Breast epithelium (tissue), 4 donors: ENCODE measurements around the gene PDZD2. TPM values are rescaled to one million over a fixed set of nuclear protein-coding genes. Genes with fewer than 3 reads are reported as not detected.

Source experiments
- DNase-seq, 2 donors: peaks; one replicate each; pipeline ENCODE4 v3.0.0-alpha.2; 2019; ENCODE audit warnings: low spot score in 2 of 2
- H3K27ac ChIP-seq, 2 donors: fragments of 200-600 bp; sonication (generic) in 1 of 2; one replicate each; pipeline ENCODE4 v1.5.1; 2016 to 2019; ENCODE audit warnings: mild to moderate bottlenecking in 1 of 2
- H3K27me3 ChIP-seq, 2 donors: fragments of 200-600 bp; sonication (generic) in 1 of 2; one replicate each; pipeline versions ENCODE4 v1.5.1 to v1.6.0; 2017 to 2019; ENCODE audit warnings: control low read depth in 1 of 2, mild to moderate bottlenecking in 1 of 2
- H3K36me3 ChIP-seq: fragments of 200-600 bp; one replicate; pipeline ENCODE4 v1.5.1; 2019
- H3K4me1 ChIP-seq, 2 donors: fragments of 200-600 bp; sonication (generic); one replicate each; pipeline ENCODE4 v1.5.1; 2016 to 2019; ENCODE audit warnings: control low read depth in 1 of 2
- H3K4me3 ChIP-seq, 3 donors: fragments of 200-600 bp; sonication (generic); 1 replicate in 2 of 3; 2 replicates in 1 of 3; pipeline ENCODE4 v1.5.1; 2016 to 2019; ENCODE audit warnings: mild to moderate bottlenecking in 3 of 3, moderate library complexity in 2 of 3
- H3K9me3 ChIP-seq, 2 donors: fragments of 200-600 bp; sonication (generic) in 1 of 2; one replicate each; pipeline ENCODE4 v1.5.1; 2016 to 2019; ENCODE audit warnings: control low read depth in 1 of 2
- POLR2A ChIP-seq: fragments of 450-650 bp; IDR thresholded peaks from one replicate; pipeline ENCODE4 v1.6.1; 2016; ENCODE audit warnings: antibody characterized with exemption, mild to moderate bottlenecking, moderate library complexity
- POLR2AphosphoS5 ChIP-seq, 3 donors: sonication (generic); formaldehyde crosslinking; IDR thresholded peaks; one replicate each; pipeline ENCODE4 v1.6.1; 2017; ENCODE audit warnings: antibody characterized with exemption in 3 of 3
- intact Hi-C: fragments of 100-400 bp; cut with DNase I; formaldehyde crosslinking; loops from one replicate; pipeline ENCODE4 v1.15.1; 2023; ENCODE audit warnings: low total_unique reads
- total RNA-seq, 3 donors: library from RNA; depleted of rRNA; stranded (reverse); fragments of >200 nt; gene quantifications; one replicate each; pipeline ENCODE4 v1.1.0, GENCODE V29; 2016
- TF ChIP-seq, protein P1 (sequence below), 3 donors: fragments of 450-650 bp; IDR thresholded peaks; one replicate each; pipeline ENCODE4 v1.5.1; 2016 to 2017; ENCODE audit warnings: antibody characterized with exemption in 3 of 3, mild to moderate bottlenecking in 3 of 3, moderate library complexity in 3 of 3

The PDZD2 gene
- total RNA-seq, 3 donors from 2014 or later: 16.8 to 23.3 (median 17.7) TPM

GRCh38 chr5:31993165-31993961, 354.4 kb downstream of the PDZD2 start:
- DNase-seq: no peak
- peak overlapping the region in 1 of 2 donors; percentile 8 for H3K27ac ChIP-seq
- no peaks in the 10 kb centered on the region for H3K9me3 ChIP-seq
- H3K4me1 ChIP-seq: no peaks in the 10 kb centered on the region
- no peaks in the 10 kb centered on the region for H3K36me3 ChIP-seq
- intact Hi-C loops: no loop called here
- TF ChIP-seq, protein P1, sequence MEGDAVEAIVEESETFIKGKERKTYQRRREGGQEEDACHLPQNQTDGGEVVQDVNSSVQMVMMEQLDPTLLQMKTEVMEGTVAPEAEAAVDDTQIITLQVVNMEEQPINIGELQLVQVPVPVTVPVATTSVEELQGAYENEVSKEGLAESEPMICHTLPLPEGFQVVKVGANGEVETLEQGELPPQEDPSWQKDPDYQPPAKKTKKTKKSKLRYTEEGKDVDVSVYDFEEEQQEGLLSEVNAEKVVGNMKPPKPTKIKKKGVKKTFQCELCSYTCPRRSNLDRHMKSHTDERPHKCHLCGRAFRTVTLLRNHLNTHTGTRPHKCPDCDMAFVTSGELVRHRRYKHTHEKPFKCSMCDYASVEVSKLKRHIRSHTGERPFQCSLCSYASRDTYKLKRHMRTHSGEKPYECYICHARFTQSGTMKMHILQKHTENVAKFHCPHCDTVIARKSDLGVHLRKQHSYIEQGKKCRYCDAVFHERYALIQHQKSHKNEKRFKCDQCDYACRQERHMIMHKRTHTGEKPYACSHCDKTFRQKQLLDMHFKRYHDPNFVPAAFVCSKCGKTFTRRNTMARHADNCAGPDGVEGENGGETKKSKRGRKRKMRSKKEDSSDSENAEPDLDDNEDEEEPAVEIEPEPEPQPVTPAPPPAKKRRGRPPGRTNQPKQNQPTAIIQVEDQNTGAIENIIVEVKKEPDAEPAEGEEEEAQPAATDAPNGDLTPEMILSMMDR (IDR thresholded peaks at IDR 0.05): no peak
- TF ChIP-seq POLR2A (no peak), POLR2AphosphoS5 (IDR thresholded peaks at IDR 0.05) (no peak)
- H3K27me3 ChIP-seq: no peaks in the 10 kb centered on the region
- H3K4me3 ChIP-seq: no peak overlapping the region

GRCh38 chr5:31995006-31995405, 356.1 kb downstream of the PDZD2 start:
- no peaks in the 10 kb centered on the region for H3K27me3 ChIP-seq
- no peak for DNase-seq
- no peaks in the 10 kb centered on the region for H3K9me3 ChIP-seq
- TF ChIP-seq POLR2AphosphoS5 (IDR thresholded peaks at IDR 0.05): no peak
- TF ChIP-seq, protein P1 (IDR thresholded peaks at IDR 0.05): no peak
- TF ChIP-seq POLR2A: no peak
- no peak overlapping the region for H3K4me3 ChIP-seq
- no peaks in the 10 kb centered on the region for H3K4me1 ChIP-seq
- no peaks in the 10 kb centered on the region for H3K36me3 ChIP-seq
- intact Hi-C loops: no loop called here
- no peak overlapping the region for H3K27ac ChIP-seq

DNA sequence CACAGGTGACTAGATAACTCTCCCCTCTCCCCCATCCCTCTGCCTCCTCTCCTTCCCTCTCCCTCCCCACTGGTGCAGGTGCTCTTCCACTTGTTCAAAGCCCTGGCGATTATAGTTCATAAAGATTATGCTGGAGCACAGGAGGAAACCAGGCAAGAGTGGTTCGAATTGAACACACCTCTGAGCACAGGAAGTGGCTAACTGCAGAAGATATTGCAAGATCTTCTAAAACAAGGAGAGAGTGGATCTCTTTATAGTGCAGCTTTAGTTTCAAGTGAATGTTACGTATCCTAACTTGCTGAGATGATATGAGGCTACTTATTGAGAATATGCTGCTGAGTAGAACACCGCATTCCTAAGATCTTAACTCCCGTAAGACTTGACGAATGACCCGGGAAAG, 356.8 kb downstream of the PDZD2 start:
- Histone ChIP-seq H3K27ac (no peak overlapping the region), H3K36me3 (no peaks in the 10 kb centered on the region), H3K27me3 (no peaks in the 10 kb centered on the region), H3K4me3 (no peak overlapping the region), H3K4me1 (no peaks in the 10 kb centered on the region), H3K9me3 (no peaks in the 10 kb centered on the region)
- intact Hi-C loops: no loop called here
- TF ChIP-seq, protein P1 (IDR thresholded peaks at IDR 0.05): no peak
- DNase-seq: no peak

DNA sequence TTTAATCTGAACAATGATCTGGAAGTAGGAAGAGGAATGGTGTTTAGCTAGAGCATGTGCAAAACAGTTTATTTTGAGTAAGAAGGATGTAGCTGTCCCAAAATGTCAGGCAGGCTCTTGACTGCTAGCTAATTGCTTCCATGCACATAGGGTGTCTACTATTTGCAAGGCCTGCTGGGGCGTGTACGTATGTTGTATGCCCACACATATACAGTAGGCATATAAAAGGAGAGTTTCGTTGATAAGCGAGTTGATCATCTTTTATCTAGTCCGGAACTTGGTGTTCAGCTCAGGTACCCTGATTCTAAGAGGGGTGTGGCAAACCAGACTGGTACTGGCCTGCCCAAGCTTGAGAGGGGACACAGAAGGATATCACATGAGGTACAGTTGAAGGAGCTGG, 358.0 kb downstream of the PDZD2 start:
- Histone ChIP-seq H3K4me1 (no peaks in the 10 kb centered on the region), H3K36me3 (no peaks in the 10 kb centered on the region), H3K27me3 (no peaks in the 10 kb centered on the region), H3K27ac (no peak overlapping the region), H3K4me3 (no peak overlapping the region), H3K9me3 (no peaks in the 10 kb centered on the region)
- DNase-seq: no peak
- no peak for TF ChIP-seq POLR2AphosphoS5 (IDR thresholded peaks at IDR 0.05)
- no peak for TF ChIP-seq POLR2A
- intact Hi-C loops: no loop called here

DNA sequence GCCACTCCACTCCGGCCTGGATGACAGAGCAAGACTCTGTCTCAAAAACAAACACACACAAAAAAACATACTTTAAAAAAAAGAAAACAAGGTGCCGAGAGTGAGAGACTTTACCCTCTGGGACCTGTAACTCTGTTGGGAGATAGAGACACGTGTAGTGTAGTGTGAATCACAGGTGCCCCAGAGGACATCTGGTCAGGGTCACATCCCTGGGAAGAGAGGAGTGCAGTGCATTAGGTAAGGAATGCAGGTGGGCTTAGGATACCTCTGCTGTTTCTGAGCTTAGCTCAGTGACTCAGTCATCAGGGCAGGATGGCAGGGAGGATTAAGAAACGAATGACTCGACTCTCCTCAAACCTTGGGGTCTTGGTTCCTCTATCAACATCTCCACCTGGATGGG, 360.5 kb downstream of the PDZD2 start:
- intact Hi-C loops: no loop called here
- Histone ChIP-seq H3K27ac (no peak overlapping the region), H3K4me1 (no peaks in the 10 kb centered on the region), H3K4me3 (no peak overlapping the region), H3K9me3 (no peaks in the 10 kb centered on the region), H3K27me3 (no peaks in the 10 kb centered on the region), H3K36me3 (no peaks in the 10 kb centered on the region)
- TF ChIP-seq, protein P1 (IDR thresholded peaks at IDR 0.05): no peak
- no peak for TF ChIP-seq POLR2A
- no peak for DNase-seq
